HepG2 (cell line): ENCODE data around the gene SS18L1. TPM values are rescaled to one million over a fixed set of nuclear protein-coding genes. Genes with fewer than 3 reads are reported as not detected.

Experiments used
- CBX2 ChIP-seq, 2 experiments: fragments of 200-600 bp in 1 of 2; sonication (generic); formaldehyde crosslinking in 1 of 2; IDR thresholded peaks; 2 replicates each; pipeline versions ENCODE4 v1.7.0 to v1.8.1; 2018 to 2022; ENCODE audit warnings: low read depth in 2 of 2, low read length in 1 of 2, mild to moderate bottlenecking in 1 of 2, missing genetic modification reagents in 1 of 2
- ETV6 ChIP-seq: sonication (generic); formaldehyde crosslinking; conservative IDR thresholded peaks from 2 replicates; pipeline ENCODE4 v1.4.0; 2020; ENCODE audit warnings: missing genetic modification reagents
- KLF15 ChIP-seq: sonication (generic); formaldehyde crosslinking; IDR thresholded peaks from 2 replicates; pipeline ENCODE4 v1.8.1; 2023; ENCODE audit warnings: borderline replicate concordance, mild to moderate bottlenecking, inconsistent platforms, missing genetic modification reagents, mixed read lengths
- MBD4 ChIP-seq: IDR thresholded peaks from 2 replicates; pipeline ENCODE4 v1.6.1; 2012; ENCODE audit warnings: low read length, inconsistent platforms, borderline replicate concordance
- POLR2AphosphoS5 ChIP-seq: IDR thresholded peaks from 2 replicates; pipeline ENCODE4 v1.6.1; 2012; ENCODE audit warnings: low read depth, low read length
- POLR2G ChIP-seq: fragments of 200-400 bp; formaldehyde crosslinking; IDR thresholded peaks from 2 replicates; pipeline ENCODE4 v1.6.1; 2018; ENCODE audit warnings: mild to moderate bottlenecking, low read depth, low read length, moderate library complexity
- SMC3 ChIP-seq: IDR thresholded peaks from 2 replicates; pipeline ENCODE4 v1.6.1; 2011; ENCODE audit warnings: low read length, improper control_type of control experiment
- SRSF4 ChIP-seq: fragments of 200-400 bp; formaldehyde crosslinking; IDR thresholded peaks from one replicate; pipeline ENCODE4 v1.6.1; 2018; ENCODE audit warnings: mild to moderate bottlenecking, low read depth, low read length, moderate library complexity; ENCODE audit not compliant: poor library complexity, severe bottlenecking
- ZNF235 ChIP-seq: sonication (generic); formaldehyde crosslinking; IDR thresholded peaks from 2 replicates; pipeline ENCODE4 v1.8.1; 2023; ENCODE audit warnings: mild to moderate bottlenecking, missing genetic modification reagents, borderline replicate concordance
- ZNF530 ChIP-seq: sonication (generic); formaldehyde crosslinking; IDR thresholded peaks from 2 replicates; pipeline ENCODE4 v1.5.0; 2020; ENCODE audit warnings: low read depth, mild to moderate bottlenecking, missing genetic modification reagents
- ZNF605 ChIP-seq: sonication (generic); formaldehyde crosslinking; IDR thresholded peaks from 2 replicates; pipeline ENCODE4 v1.8.0; 2022; ENCODE audit warnings: mild to moderate bottlenecking, missing genetic modification reagents
- ZNF678 ChIP-seq: sonication (generic); formaldehyde crosslinking; IDR thresholded peaks from 2 replicates; pipeline ENCODE4 v1.4.0; 2020; ENCODE audit warnings: mild to moderate bottlenecking, missing genetic modification reagents
- ZSCAN29 ChIP-seq: sonication (generic); formaldehyde crosslinking; conservative IDR thresholded peaks from 2 replicates; pipeline ENCODE4 v1.4.0; 2020; ENCODE audit warnings: mild to moderate bottlenecking, missing genetic modification reagents
- polyA plus RNA-seq, 8 experiments: library from polyadenylated mRNA; depleted of rRNA in 3 of 8; stranded (reverse) in 7 of 8; unstranded in 1 of 8; fragments of >200 nt; fragmentation: Illumina TruSeq in 4 of 8; extraction: Trizol in 4 of 8; gene quantifications; 2 replicates each; pipeline versions ENCODE4 v1.2.1 to v1.2.3, GENCODE V29; 2011 to 2016; ENCODE audit warnings: low read depth in 4 of 8, missing spikeins in 1 of 8, mixed read lengths in 1 of 8; ENCODE audit not compliant: insufficient read depth in 1 of 8
- total RNA-seq, 5 experiments: library from RNA; depleted of rRNA; stranded (reverse); fragments of >200 nt; fragmentation: Illumina TruSeq; extraction: Trizol; gene quantifications; 2 replicates each; pipeline ENCODE4 v1.2.3, GENCODE V29; 2016; ENCODE audit warnings: low read depth in 1 of 5
- TF ChIP-seq, protein P1 (sequence below): fragments of 450-650 bp; IDR thresholded peaks from 2 replicates; pipeline ENCODE4 v1.6.1; 2017
- TF ChIP-seq, protein P2 (sequence below): sonication (generic); formaldehyde crosslinking; IDR thresholded peaks from 2 replicates; pipeline ENCODE4 v1.5.0; 2020; ENCODE audit warnings: mild to moderate bottlenecking, missing genetic modification reagents
- TF ChIP-seq, protein P3 (sequence below): sonication (generic); formaldehyde crosslinking; IDR thresholded peaks from 2 replicates; pipeline ENCODE4 v1.4.0; 2020; ENCODE audit warnings: missing genetic modification reagents
- TF ChIP-seq, protein P4 (sequence below): sonication (generic); formaldehyde crosslinking; IDR thresholded peaks from 2 replicates; pipeline ENCODE4 v1.4.0; 2020; ENCODE audit warnings: mild to moderate bottlenecking, missing genetic modification reagents
- TF ChIP-seq, protein P5 (sequence below): sonication (generic); formaldehyde crosslinking; conservative IDR thresholded peaks from 2 replicates; pipeline ENCODE4 v1.5.0; 2020; ENCODE audit warnings: missing genetic modification reagents
- TF ChIP-seq, protein P6 (sequence below): sonication (generic); formaldehyde crosslinking; IDR thresholded peaks from 2 replicates; pipeline ENCODE4 v1.4.0; 2020; ENCODE audit warnings: mild to moderate bottlenecking, missing genetic modification reagents

The SS18L1 gene
- total and polyA plus RNA-seq, 2 of the 13 experiments (the other 11 are each of a cell fraction or from before 2014, with no cell fraction given) = 17.8 to 27.6 TPM

DNA sequence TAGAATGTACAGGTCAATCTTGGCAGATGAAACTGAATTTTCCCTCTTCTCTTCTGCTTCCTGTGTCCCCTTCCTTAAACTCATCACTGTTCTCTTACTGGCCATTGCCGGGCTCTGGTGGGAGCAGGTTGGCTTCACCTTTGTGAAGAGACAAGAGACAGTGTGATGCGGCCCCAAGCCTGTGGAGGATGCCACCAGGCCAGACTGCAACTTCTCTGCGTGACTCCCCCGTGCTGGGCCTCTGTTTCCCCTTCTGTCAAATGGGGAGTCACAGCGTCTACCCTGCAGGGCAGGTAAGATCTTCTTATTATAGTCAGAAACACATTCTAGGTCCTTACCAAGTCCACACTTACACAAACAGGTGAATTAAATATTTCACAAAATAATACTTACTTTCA is 23.2 kb upstream of the SS18L1 start (continued):
- TF ChIP-seq POLR2AphosphoS5 (no peak), MBD4 (no peak), KLF15 (no peak), ZNF605 (no peak), ZNF530 (no peak), POLR2G (no peak), SMC3 (no peak), ZNF678 (CRISPR knock-in tag) (no peak), ZNF235 (CRISPR knock-in tag) (peak; percentile 87; the same call in 1 of the 2 replicates), CBX2 (IDR thresholded peaks at IDR 0.05; ENCODE audit: low read depth, low read length) (no peak), CBX2 (CRISPR knock-in tag; IDR thresholded peaks at IDR 0.05; ENCODE audit: low read depth) (no peak), ZSCAN29 (CRISPR knock-in tag) (no peak), ETV6 (CRISPR knock-in tag) (no peak), SRSF4 (no peak)
- TF ChIP-seq, protein P1, sequence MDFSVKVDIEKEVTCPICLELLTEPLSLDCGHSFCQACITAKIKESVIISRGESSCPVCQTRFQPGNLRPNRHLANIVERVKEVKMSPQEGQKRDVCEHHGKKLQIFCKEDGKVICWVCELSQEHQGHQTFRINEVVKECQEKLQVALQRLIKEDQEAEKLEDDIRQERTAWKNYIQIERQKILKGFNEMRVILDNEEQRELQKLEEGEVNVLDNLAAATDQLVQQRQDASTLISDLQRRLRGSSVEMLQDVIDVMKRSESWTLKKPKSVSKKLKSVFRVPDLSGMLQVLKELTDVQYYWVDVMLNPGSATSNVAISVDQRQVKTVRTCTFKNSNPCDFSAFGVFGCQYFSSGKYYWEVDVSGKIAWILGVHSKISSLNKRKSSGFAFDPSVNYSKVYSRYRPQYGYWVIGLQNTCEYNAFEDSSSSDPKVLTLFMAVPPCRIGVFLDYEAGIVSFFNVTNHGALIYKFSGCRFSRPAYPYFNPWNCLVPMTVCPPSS = no peak
- TF ChIP-seq, protein P2, sequence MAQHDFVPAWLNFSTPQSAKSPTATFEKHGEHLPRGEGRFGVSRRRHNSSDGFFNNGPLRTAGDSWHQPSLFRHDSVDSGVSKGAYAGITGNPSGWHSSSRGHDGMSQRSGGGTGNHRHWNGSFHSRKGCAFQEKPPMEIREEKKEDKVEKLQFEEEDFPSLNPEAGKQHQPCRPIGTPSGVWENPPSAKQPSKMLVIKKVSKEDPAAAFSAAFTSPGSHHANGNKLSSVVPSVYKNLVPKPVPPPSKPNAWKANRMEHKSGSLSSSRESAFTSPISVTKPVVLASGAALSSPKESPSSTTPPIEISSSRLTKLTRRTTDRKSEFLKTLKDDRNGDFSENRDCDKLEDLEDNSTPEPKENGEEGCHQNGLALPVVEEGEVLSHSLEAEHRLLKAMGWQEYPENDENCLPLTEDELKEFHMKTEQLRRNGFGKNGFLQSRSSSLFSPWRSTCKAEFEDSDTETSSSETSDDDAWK = no peak
- TF ChIP-seq, protein P3, sequence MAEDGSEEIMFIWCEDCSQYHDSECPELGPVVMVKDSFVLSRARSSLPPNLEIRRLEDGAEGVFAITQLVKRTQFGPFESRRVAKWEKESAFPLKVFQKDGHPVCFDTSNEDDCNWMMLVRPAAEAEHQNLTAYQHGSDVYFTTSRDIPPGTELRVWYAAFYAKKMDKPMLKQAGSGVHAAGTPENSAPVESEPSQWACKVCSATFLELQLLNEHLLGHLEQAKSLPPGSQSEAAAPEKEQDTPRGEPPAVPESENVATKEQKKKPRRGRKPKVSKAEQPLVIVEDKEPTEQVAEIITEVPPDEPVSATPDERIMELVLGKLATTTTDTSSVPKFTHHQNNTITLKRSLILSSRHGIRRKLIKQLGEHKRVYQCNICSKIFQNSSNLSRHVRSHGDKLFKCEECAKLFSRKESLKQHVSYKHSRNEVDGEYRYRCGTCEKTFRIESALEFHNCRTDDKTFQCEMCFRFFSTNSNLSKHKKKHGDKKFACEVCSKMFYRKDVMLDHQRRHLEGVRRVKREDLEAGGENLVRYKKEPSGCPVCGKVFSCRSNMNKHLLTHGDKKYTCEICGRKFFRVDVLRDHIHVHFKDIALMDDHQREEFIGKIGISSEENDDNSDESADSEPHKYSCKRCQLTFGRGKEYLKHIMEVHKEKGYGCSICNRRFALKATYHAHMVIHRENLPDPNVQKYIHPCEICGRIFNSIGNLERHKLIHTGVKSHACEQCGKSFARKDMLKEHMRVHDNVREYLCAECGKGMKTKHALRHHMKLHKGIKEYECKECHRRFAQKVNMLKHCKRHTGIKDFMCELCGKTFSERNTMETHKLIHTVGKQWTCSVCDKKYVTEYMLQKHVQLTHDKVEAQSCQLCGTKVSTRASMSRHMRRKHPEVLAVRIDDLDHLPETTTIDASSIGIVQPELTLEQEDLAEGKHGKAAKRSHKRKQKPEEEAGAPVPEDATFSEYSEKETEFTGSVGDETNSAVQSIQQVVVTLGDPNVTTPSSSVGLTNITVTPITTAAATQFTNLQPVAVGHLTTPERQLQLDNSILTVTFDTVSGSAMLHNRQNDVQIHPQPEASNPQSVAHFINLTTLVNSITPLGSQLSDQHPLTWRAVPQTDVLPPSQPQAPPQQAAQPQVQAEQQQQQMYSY (CRISPR knock-in tag) = no peak
- TF ChIP-seq, protein P4, sequence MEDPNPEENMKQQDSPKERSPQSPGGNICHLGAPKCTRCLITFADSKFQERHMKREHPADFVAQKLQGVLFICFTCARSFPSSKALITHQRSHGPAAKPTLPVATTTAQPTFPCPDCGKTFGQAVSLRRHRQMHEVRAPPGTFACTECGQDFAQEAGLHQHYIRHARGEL = no peak
- TF ChIP-seq, protein P5, sequence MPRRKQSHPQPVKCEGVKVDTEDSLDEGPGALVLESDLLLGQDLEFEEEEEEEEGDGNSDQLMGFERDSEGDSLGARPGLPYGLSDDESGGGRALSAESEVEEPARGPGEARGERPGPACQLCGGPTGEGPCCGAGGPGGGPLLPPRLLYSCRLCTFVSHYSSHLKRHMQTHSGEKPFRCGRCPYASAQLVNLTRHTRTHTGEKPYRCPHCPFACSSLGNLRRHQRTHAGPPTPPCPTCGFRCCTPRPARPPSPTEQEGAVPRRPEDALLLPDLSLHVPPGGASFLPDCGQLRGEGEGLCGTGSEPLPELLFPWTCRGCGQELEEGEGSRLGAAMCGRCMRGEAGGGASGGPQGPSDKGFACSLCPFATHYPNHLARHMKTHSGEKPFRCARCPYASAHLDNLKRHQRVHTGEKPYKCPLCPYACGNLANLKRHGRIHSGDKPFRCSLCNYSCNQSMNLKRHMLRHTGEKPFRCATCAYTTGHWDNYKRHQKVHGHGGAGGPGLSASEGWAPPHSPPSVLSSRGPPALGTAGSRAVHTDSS (CRISPR knock-in tag) = no peak
- TF ChIP-seq, protein P6, sequence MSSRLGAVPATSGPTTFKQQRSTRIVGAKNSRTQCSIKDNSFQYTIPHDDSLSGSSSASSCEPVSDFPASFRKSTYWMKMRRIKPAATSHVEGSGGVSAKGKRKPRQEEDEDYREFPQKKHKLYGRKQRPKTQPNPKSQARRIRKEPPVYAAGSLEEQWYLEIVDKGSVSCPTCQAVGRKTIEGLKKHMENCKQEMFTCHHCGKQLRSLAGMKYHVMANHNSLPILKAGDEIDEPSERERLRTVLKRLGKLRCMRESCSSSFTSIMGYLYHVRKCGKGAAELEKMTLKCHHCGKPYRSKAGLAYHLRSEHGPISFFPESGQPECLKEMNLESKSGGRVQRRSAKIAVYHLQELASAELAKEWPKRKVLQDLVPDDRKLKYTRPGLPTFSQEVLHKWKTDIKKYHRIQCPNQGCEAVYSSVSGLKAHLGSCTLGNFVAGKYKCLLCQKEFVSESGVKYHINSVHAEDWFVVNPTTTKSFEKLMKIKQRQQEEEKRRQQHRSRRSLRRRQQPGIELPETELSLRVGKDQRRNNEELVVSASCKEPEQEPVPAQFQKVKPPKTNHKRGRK = no peak
